A549 (cell line): ENCODE data around the gene DAW1. TPM values are rescaled to one million over a fixed set of nuclear protein-coding genes. Genes with fewer than 3 reads are reported as not detected.
A peak's percentile ranks its signal among the peaks of the same experiment; 100 is the strongest.

Source experiments
- ATAC-seq, 2 experiments: fragments of 200-7000 bp in 1 of 2; fragments of >200 bp in 1 of 2; cut with Nextera tagmentation in 1 of 2; cut with Tn5 transposase in 1 of 2; 3 replicates each; pipeline versions ENCODE4 v1.8.0 to v1.9.1; 2018 to 2020; ENCODE audit warnings: mild to moderate bottlenecking in 1 of 2, moderate library complexity in 1 of 2
- CTCF ChIA-PET: fragments of 300-600 bp; sonication (Branson Sonifier 250); formaldehyde crosslinking; extraction: SDS; loops from one replicate; lab custom pipeline; 2021; ENCODE audit warnings: antibody characterized with exemption, inconsistent platforms; lab: Yijun Ruan, JAX
- POLR2A ChIA-PET: fragments of 350-600 bp; formaldehyde crosslinking; extraction: SDS; loops from one replicate; lab custom pipeline; 2021; ENCODE audit warnings: antibody characterized with exemption, inconsistent platforms; lab: Yijun Ruan, JAX
- DNase-seq, 2 experiments: peaks; one replicate each; pipeline versions ENCODE4 v3.0.0 to v3.0.0-alpha.2; 2011 to 2016; ENCODE audit warnings: low read depth in 1 of 2, low spot score in 1 of 2
- FAIRE-seq: peaks from 2 replicates; lab custom pipeline; 2011; peaks lifted over from hg19 to GRCh38; lab: Jason Lieb, UNC
- H3K27ac ChIP-seq, 2 experiments: fragments of >200 bp; sonication (Bioruptor Twin); formaldehyde crosslinking; 3 replicates each; pipeline ENCODE4 v1.5.1; 2016 to 2017
- H3K4me1 ChIP-seq: fragments of >200 bp; sonication (Bioruptor Twin); formaldehyde crosslinking; 3 replicates; pipeline ENCODE4 v1.6.1; 2016
- H3K4me2 ChIP-seq: fragments of >200 bp; sonication (Bioruptor Twin); formaldehyde crosslinking; 3 replicates; pipeline ENCODE4 v1.6.1; 2016
- H3K4me3 ChIP-seq: fragments of >200 bp; sonication (Bioruptor Twin); formaldehyde crosslinking; 3 replicates; pipeline ENCODE4 v1.5.1; 2016
- H3K9me3 ChIP-seq: fragments of >200 bp; sonication (Bioruptor Twin); formaldehyde crosslinking; 3 replicates; pipeline ENCODE4 v1.6.1; 2016
- CBX8 ChIP-seq: fragments of 200-600 bp; sonication (generic); IDR thresholded peaks from 2 replicates; pipeline ENCODE4 v1.6.1; 2016
- ELK1 ChIP-seq: fragments of 150-350 bp; IDR thresholded peaks from 2 replicates; pipeline ENCODE4 v1.6.1; 2014; ENCODE audit warnings: low read depth, mild to moderate bottlenecking, low read length
- HMGXB4 ChIP-seq: fragments of 250-450 bp; sonication (Bioruptor Pico); IDR thresholded peaks from 2 replicates; pipeline ENCODE4 v1.5.0; 2021; ENCODE audit warnings: mild to moderate bottlenecking, moderate library complexity, borderline replicate concordance
- HOXA7 ChIP-seq: fragments of 250-450 bp; sonication (Bioruptor Pico); IDR thresholded peaks from 2 replicates; pipeline ENCODE4 v1.5.0; 2020; ENCODE audit warnings: mild to moderate bottlenecking, moderate library complexity
- HOXB13 ChIP-seq: fragments of 250-450 bp; sonication (Bioruptor Pico); IDR thresholded peaks from 2 replicates; pipeline ENCODE4 v1.5.0; 2020; ENCODE audit warnings: low read depth, mild to moderate bottlenecking, moderate library complexity
- RAD21 ChIP-seq, 2 experiments: fragments of >200 bp in 1 of 2; sonication (Bioruptor Twin) in 1 of 2; formaldehyde crosslinking in 1 of 2; IDR thresholded peaks in 1 of 2; conservative IDR thresholded peaks in 1 of 2; 2 replicates in 1 of 2; 3 replicates in 1 of 2; pipeline ENCODE4 v1.6.1; 2012 to 2018; ENCODE audit warnings: inconsistent platforms in 1 of 2
- RARB ChIP-seq: fragments of 250-450 bp; sonication (Bioruptor Pico); IDR thresholded peaks from 2 replicates; pipeline ENCODE4 v1.8.0; 2021; ENCODE audit warnings: mild to moderate bottlenecking, moderate library complexity
- RCOR1 ChIP-seq: fragments of 150-350 bp; IDR thresholded peaks from 2 replicates; pipeline ENCODE4 v1.6.1; 2014; ENCODE audit warnings: antibody characterized with exemption, low read length, low read depth
- RFX5 ChIP-seq: fragments of 450-650 bp; IDR thresholded peaks from 2 replicates; pipeline ENCODE4 v1.7.1; 2014; ENCODE audit warnings: antibody characterized with exemption, mild to moderate bottlenecking, moderate library complexity
- SMC3 ChIP-seq: fragments of >200 bp; sonication (Bioruptor Twin); formaldehyde crosslinking; IDR thresholded peaks from 3 replicates; pipeline ENCODE4 v1.6.1; 2018; ENCODE audit warnings: inconsistent platforms
- SREBF2 ChIP-seq: fragments of 450-650 bp; IDR thresholded peaks from 2 replicates; pipeline ENCODE4 v1.6.1; 2014; ENCODE audit warnings: mild to moderate bottlenecking, moderate library complexity
- ZFP36 ChIP-seq: fragments of 450-650 bp; IDR thresholded peaks from 2 replicates; pipeline ENCODE4 v1.6.1; 2014; ENCODE audit warnings: borderline replicate concordance; ENCODE audit not compliant: partially characterized antibody
- ZNF302 ChIP-seq: fragments of 250-450 bp; sonication (Bioruptor Pico); IDR thresholded peaks from 2 replicates; pipeline ENCODE4 v1.9.0; 2021; ENCODE audit warnings: inconsistent platforms, mild to moderate bottlenecking, moderate library complexity
- WGBS: methylation state at CpG from one replicate; pipeline ENCODE4 v1.1.6; 2017; ENCODE audit errors: missing lambda C conversion rate; 5-methylcytosine and 5-hydroxymethylcytosine counted together
- polyA minus RNA-seq: library from RNA; depleted of rRNA, polyadenylated mRNA; stranded (reverse); fragments of >200 nt; gene quantifications from 2 replicates; pipeline ENCODE4 v1.2.3, GENCODE V29; 2011; rRNA and poly(A)+ RNA removed
- polyA plus RNA-seq, 4 experiments: library from polyadenylated mRNA; depleted of rRNA in 3 of 4; stranded (reverse); fragments of >200 nt; fragmentation: RNase III in 1 of 4; extraction: RNeasy Plus Mini Kit Qiagen cat#74134 plus additional on column Dnase treatment in 1 of 4; gene quantifications; 2 replicates in 3 of 4; 3 replicates in 1 of 4; pipeline ENCODE4 v1.2.3, GENCODE V29; 2011 to 2017
- TF ChIP-seq, protein P1 (sequence below): fragments of 450-650 bp; IDR thresholded peaks from 2 replicates; pipeline ENCODE4 v1.6.1; 2014; ENCODE audit warnings: antibody characterized with exemption
- TF ChIP-seq, protein P2 (sequence below): fragments of 200-600 bp; sonication (generic); IDR thresholded peaks from 2 replicates; pipeline ENCODE4 v1.6.1; 2016; ENCODE audit warnings: antibody characterized with exemption, mild to moderate bottlenecking, moderate library complexity
- TF ChIP-seq, protein P3 (sequence below): fragments of >200 bp; sonication (Bioruptor Twin); formaldehyde crosslinking; IDR thresholded peaks from 3 replicates; pipeline ENCODE4 v1.5.1; 2016
- TF ChIP-seq, protein P4 (sequence below): IDR thresholded peaks from 2 replicates; pipeline ENCODE4 v1.6.1; 2012
- TF ChIP-seq, protein P5 (sequence below): fragments of >200 bp; sonication (Bioruptor Twin); formaldehyde crosslinking; IDR thresholded peaks from 3 replicates; pipeline ENCODE4 v1.6.1; 2016

The DAW1 gene
- 2.2 and 2.7 TPM in 2 replicates for polyA plus RNA-seq (2011; rRNA removed)
- polyA plus RNA-seq (2012; cell fraction: cytosol; rRNA removed) = 1.1 and 1.2 TPM in 2 replicates
- 0.54 and 0.56 TPM in 2 replicates for polyA plus RNA-seq (2012; cell fraction: nucleus; rRNA removed)
- polyA plus RNA-seq (2017; fragmentation: RNase III; extraction: RNeasy Plus Mini Kit Qiagen cat#74134 plus additional on column Dnase treatment) = 1.1 to 2.0 TPM (median 1.3 TPM) in 3 replicates
- 0.83 and 0.91 TPM in 2 replicates for polyA minus RNA-seq

- ChIA-PET CTCF (interaction anchor here (0.6 to 11.6 kb wide), 6 partner anchors 10 to 213 kb away, joined by 3 to 68 read pairs (median 3); no protein-coding TSS in a partner anchor), POLR2A (interaction anchor here (0.6 kb wide), 1 partner anchor 304 kb away, joined by 4 read pairs; no protein-coding TSS in a partner anchor)
- no peak within 1 kb of the TSS for H3K4me3 ChIP-seq
These were observed at the start of gene DAW1 for GRCh38 chr2:227871375-227871791. Gene DAW1 (plus strand): TSS chr2:227871631. CDS start chr2:227871690, 59 bp downstream.

DNA sequence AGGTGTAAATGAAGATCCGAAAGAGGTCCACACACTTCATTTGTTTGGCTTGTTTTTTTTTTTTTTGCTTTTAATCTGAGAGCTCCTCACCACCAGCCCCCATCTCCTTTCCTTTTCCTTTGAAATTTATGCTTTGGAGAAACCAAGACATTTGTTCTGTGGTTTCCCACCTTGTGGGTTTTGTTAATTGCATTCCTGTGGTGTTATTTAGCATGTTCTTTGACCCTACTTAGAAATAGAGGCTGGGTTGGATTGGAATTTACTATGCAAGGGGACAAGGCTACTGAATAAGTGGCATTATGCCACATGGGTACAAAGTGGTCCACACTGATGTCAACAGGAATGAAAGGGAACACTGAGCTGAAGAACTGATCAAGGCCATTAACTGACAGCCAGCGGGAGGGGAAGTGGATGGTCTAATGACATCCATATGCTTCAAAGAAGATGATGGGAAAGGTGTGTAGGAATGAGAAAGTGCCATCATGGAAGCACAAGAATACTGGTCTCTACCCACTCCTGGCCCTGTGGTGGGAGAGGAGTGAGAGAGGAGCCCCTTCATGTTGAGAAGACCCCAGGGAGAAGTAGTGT lies 48.9 kb upstream of the DAW1 start:
- peaks cover 36% of the 10 kb centered on the region for H3K4me1 ChIP-seq
- no peak for ATAC-seq
- H3K9me3 ChIP-seq = peaks cover 2% of the 10 kb centered on the region; the same call in 1 of the 3 replicates
- TF ChIP-seq HOXA7 (CRISPR knock-in tag) = no peak
- no peak for TF ChIP-seq RCOR1
- TF ChIP-seq, protein P1, sequence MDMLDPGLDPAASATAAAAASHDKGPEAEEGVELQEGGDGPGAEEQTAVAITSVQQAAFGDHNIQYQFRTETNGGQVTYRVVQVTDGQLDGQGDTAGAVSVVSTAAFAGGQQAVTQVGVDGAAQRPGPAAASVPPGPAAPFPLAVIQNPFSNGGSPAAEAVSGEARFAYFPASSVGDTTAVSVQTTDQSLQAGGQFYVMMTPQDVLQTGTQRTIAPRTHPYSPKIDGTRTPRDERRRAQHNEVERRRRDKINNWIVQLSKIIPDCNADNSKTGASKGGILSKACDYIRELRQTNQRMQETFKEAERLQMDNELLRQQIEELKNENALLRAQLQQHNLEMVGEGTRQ = no peak
- H3K4me2 ChIP-seq = no peak overlapping the region
- 96% methylated on average over 2 of the region's 2 CpGs for WGBS
- H3K4me3 ChIP-seq = no peak overlapping the region
- H3K27ac ChIP-seq = peak overlapping the region; percentile 57 to 98; a peak in 5 of 6 replicates
- ChIA-PET CTCF (interaction anchor here (1.0 kb wide), 1 partner anchor 39 kb away, joined by 3 read pairs; no protein-coding TSS in a partner anchor), POLR2A (no interaction called here)
- no peak for DNase-seq
- FAIRE-seq = no peak

More at GRCh38 chr2:227871375-227871791, at the start of gene DAW1:
- FAIRE-seq = no peak
- no peaks in the 10 kb centered on the region for H3K9me3 ChIP-seq
- H3K4me2 ChIP-seq = peak within 1 kb of the TSS; percentile 44
- peak in 1 of 2 experiments; percentile 7; a peak in 2 of 6 replicates for ATAC-seq
- no peak for DNase-seq
- peak within 1 kb of the TSS; percentile 83 to 93 for H3K27ac ChIP-seq
- 97% methylated on average over 19 of the region's 34 CpGs for WGBS
- TF ChIP-seq ZFP36 = no peak
- TF ChIP-seq, protein P2, sequence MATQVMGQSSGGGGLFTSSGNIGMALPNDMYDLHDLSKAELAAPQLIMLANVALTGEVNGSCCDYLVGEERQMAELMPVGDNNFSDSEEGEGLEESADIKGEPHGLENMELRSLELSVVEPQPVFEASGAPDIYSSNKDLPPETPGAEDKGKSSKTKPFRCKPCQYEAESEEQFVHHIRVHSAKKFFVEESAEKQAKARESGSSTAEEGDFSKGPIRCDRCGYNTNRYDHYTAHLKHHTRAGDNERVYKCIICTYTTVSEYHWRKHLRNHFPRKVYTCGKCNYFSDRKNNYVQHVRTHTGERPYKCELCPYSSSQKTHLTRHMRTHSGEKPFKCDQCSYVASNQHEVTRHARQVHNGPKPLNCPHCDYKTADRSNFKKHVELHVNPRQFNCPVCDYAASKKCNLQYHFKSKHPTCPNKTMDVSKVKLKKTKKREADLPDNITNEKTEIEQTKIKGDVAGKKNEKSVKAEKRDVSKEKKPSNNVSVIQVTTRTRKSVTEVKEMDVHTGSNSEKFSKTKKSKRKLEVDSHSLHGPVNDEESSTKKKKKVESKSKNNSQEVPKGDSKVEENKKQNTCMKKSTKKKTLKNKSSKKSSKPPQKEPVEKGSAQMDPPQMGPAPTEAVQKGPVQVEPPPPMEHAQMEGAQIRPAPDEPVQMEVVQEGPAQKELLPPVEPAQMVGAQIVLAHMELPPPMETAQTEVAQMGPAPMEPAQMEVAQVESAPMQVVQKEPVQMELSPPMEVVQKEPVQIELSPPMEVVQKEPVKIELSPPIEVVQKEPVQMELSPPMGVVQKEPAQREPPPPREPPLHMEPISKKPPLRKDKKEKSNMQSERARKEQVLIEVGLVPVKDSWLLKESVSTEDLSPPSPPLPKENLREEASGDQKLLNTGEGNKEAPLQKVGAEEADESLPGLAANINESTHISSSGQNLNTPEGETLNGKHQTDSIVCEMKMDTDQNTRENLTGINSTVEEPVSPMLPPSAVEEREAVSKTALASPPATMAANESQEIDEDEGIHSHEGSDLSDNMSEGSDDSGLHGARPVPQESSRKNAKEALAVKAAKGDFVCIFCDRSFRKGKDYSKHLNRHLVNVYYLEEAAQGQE = no peak
- no peak for TF ChIP-seq ZNF302
- TF ChIP-seq, protein P3, sequence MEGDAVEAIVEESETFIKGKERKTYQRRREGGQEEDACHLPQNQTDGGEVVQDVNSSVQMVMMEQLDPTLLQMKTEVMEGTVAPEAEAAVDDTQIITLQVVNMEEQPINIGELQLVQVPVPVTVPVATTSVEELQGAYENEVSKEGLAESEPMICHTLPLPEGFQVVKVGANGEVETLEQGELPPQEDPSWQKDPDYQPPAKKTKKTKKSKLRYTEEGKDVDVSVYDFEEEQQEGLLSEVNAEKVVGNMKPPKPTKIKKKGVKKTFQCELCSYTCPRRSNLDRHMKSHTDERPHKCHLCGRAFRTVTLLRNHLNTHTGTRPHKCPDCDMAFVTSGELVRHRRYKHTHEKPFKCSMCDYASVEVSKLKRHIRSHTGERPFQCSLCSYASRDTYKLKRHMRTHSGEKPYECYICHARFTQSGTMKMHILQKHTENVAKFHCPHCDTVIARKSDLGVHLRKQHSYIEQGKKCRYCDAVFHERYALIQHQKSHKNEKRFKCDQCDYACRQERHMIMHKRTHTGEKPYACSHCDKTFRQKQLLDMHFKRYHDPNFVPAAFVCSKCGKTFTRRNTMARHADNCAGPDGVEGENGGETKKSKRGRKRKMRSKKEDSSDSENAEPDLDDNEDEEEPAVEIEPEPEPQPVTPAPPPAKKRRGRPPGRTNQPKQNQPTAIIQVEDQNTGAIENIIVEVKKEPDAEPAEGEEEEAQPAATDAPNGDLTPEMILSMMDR = no peak
- TF ChIP-seq SREBF2 = no peak
- TF ChIP-seq, protein P1 = no peak
- no peak for TF ChIP-seq RAD21 (conservative IDR thresholded peaks at IDR 0.05 in 1 of 2, IDR thresholded peaks at IDR 0.05 in 1 of 2)
- peaks cover 38% of the 10 kb centered on the region for H3K4me1 ChIP-seq

GRCh38 chr2:227823922-227824321 lies 47.5 kb upstream of the DAW1 start:
- no peak for FAIRE-seq
- WGBS = 84% methylated on average over 2 of the region's 2 CpGs
- no peak for ATAC-seq
- Histone ChIP-seq H3K4me2 (no peak overlapping the region), H3K9me3 (peaks cover 2% of the 10 kb centered on the region; the same call in 1 of the 3 replicates), H3K4me3 (no peak overlapping the region), H3K27ac (peak overlapping the region; percentile 57 to 98; a peak in 4 of 6 replicates), H3K4me1 (peaks cover 35% of the 10 kb centered on the region)
- DNase-seq = no peak
- CTCF ChIA-PET = no interaction called here
- POLR2A ChIA-PET = no interaction called here
- TF ChIP-seq HMGXB4 (CRISPR knock-in tag) = no peak
- no peak for TF ChIP-seq ELK1
- TF ChIP-seq HOXB13 = no peak
- TF ChIP-seq, protein P4, sequence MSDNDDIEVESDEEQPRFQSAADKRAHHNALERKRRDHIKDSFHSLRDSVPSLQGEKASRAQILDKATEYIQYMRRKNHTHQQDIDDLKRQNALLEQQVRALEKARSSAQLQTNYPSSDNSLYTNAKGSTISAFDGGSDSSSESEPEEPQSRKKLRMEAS = no peak
- no peak for TF ChIP-seq RFX5
- TF ChIP-seq CBX8 = no peak
- TF ChIP-seq, protein P5, sequence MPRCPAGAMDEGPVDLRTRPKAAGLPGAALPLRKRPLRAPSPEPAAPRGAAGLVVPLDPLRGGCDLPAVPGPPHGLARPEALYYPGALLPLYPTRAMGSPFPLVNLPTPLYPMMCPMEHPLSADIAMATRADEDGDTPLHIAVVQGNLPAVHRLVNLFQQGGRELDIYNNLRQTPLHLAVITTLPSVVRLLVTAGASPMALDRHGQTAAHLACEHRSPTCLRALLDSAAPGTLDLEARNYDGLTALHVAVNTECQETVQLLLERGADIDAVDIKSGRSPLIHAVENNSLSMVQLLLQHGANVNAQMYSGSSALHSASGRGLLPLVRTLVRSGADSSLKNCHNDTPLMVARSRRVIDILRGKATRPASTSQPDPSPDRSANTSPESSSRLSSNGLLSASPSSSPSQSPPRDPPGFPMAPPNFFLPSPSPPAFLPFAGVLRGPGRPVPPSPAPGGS = no peak
- TF ChIP-seq HOXA7 (CRISPR knock-in tag) = no peak
- no peak for TF ChIP-seq RARB (CRISPR knock-in tag)
- TF ChIP-seq SMC3 = no peak
